SIG-M5 treated with dmso at 0.1 percent for 504 hours (cell line): ENCODE results near the gene NDUFC1.

Source experiments
- DNase-seq: peaks from one replicate; lab custom pipeline; 2025; ENCODE audit not compliant: unreplicated experiment; lab: John Stamatoyannopoulos, UW

NDUFC1 gene

GRCh38 chr4:139253046-139253445 lies 49.2 kb downstream of the NDUFC1 start:
- DNase-seq = no peak

- DNase-seq = no peak
Measured at GRCh38 chr4:139247700-139248238, 54.5 kb downstream of the NDUFC1 start.

GRCh38 chr4:139247241-139247640 lies 55.0 kb downstream of the NDUFC1 start:
- no peak for DNase-seq

GRCh38 chr4:139246166-139246565 lies 56.1 kb downstream of the NDUFC1 start:
- no peak for DNase-seq

GRCh38 chr4:139245590-139245989 lies 56.7 kb downstream of the NDUFC1 start:
- no peak for DNase-seq

GRCh38 chr4:139243448-139244365 lies 58.6 kb downstream of the NDUFC1 start:
- no peak for DNase-seq

GRCh38 chr4:139242511-139243051 lies 59.7 kb downstream of the NDUFC1 start:
- DNase-seq = no peak

GRCh38 chr4:139241784-139242151 lies 60.5 kb downstream of the NDUFC1 start:
- no peak for DNase-seq

GRCh38 chr4:139241086-139241783 lies 61.0 kb downstream of the NDUFC1 start:
- DNase-seq = no peak
